Fibroblast of lung (primary cell): Measurements from ENCODE around the gene SEC22A. TPM values are rescaled to one million over a fixed set of nuclear protein-coding genes. Genes with fewer than 3 reads are reported as not detected.

ENCODE experiments used
- DNase-seq, 2 donors: peaks; one replicate each; pipeline versions ENCODE4 v3.0.0 to v3.0.0-alpha.2; 2010; ENCODE audit warnings: low read depth in 2 of 2
- H2AFZ ChIP-seq: 2 replicates; pipeline ENCODE4 v1.5.1; 2012; ENCODE audit warnings: low read length, control low read depth, inconsistent platforms
- H3K27ac ChIP-seq: 2 replicates; pipeline ENCODE4 v1.5.1; 2011; ENCODE audit warnings: low read length, control low read depth; ENCODE audit not compliant: insufficient read depth
- H3K27me3 ChIP-seq: 2 replicates; pipeline ENCODE4 v1.5.1; 2011; ENCODE audit warnings: mild to moderate bottlenecking, low read length; ENCODE audit not compliant: control insufficient read depth, insufficient read depth
- H3K36me3 ChIP-seq: 2 replicates; pipeline ENCODE4 v1.5.1; 2011; ENCODE audit warnings: low read length; ENCODE audit not compliant: control insufficient read depth, insufficient read depth
- H3K4me1 ChIP-seq: 2 replicates; pipeline ENCODE4 v1.5.1; 2011; ENCODE audit warnings: low read length; ENCODE audit not compliant: control insufficient read depth, insufficient read depth; ENCODE audit errors: extremely low read depth
- H3K4me2 ChIP-seq: 2 replicates; pipeline ENCODE4 v1.5.1; 2011; ENCODE audit warnings: low read length, control low read depth; ENCODE audit not compliant: insufficient read depth; ENCODE audit errors: extremely low read depth
- H3K4me3 ChIP-seq, 4 experiments: fragments of 200-600 bp in 1 of 4; sonication (generic) in 1 of 4; replicated peaks in 1 of 4; 2 replicates each; pipeline ENCODE4 v1.5.1; 2011 to 2016; ENCODE audit warnings: low read length in 4 of 4, low read depth in 3 of 4, mild to moderate bottlenecking in 3 of 4, control low read depth in 2 of 4, inconsistent platforms in 1 of 4, mixed read lengths in 1 of 4; ENCODE audit not compliant: insufficient read depth in 1 of 4; ENCODE audit errors: control extremely low read depth in 1 of 4
- H3K79me2 ChIP-seq: 2 replicates; pipeline ENCODE4 v1.5.1; 2012; ENCODE audit warnings: mild to moderate bottlenecking, low read length, inconsistent platforms; ENCODE audit not compliant: control insufficient read depth, insufficient read depth
- H3K9ac ChIP-seq: 2 replicates; pipeline ENCODE4 v1.5.1; 2011; ENCODE audit warnings: mild to moderate bottlenecking, low read length, control low read depth; ENCODE audit not compliant: insufficient read depth
- H3K9me3 ChIP-seq: 2 replicates; pipeline ENCODE4 v1.5.1; 2012; ENCODE audit warnings: low read depth, low read length; ENCODE audit not compliant: control insufficient read depth, insufficient read depth
- H4K20me1 ChIP-seq: 2 replicates; pipeline ENCODE4 v1.5.1; 2011; ENCODE audit warnings: low read length; ENCODE audit not compliant: control insufficient read depth, insufficient read depth; ENCODE audit errors: extremely low read depth
- CTCF ChIP-seq, 2 donors: IDR thresholded peaks in 1 of 2; conservative IDR thresholded peaks in 1 of 2; 1 replicate in 1 of 2; 2 replicates in 1 of 2; pipeline ENCODE4 v1.5.1; 2011 to 2012; ENCODE audit warnings: low read length in 2 of 2, control low read depth in 1 of 2, inconsistent platforms in 1 of 2, low read depth in 1 of 2, mild to moderate bottlenecking in 1 of 2
- EZH2 ChIP-seq: IDR thresholded peaks from 2 replicates; pipeline ENCODE4 v1.5.1; 2012; ENCODE audit warnings: low read length, control low read depth, mild to moderate bottlenecking; ENCODE audit errors: missing control alignments
- polyA plus RNA-seq, 2 donors: library from polyadenylated mRNA; depleted of rRNA in 1 of 2; stranded (reverse) in 1 of 2; unstranded in 1 of 2; fragments of >200 nt; gene quantifications; 2 replicates each; pipeline ENCODE4 v1.2.1, GENCODE V29; 2011 to 2012; ENCODE audit warnings: missing spikeins in 1 of 2
- total RNA-seq: library from RNA; depleted of rRNA; stranded (reverse); fragments of >200 nt; gene quantifications from 2 replicates; pipeline ENCODE4 v1.2.1, GENCODE V29; 2014

The SEC22A gene
- total and polyA plus RNA-seq, 2 donors (not counting 1 experiment from before 2014, with no cell fraction given), result 45.4 to 52.7 TPM

DNA sequence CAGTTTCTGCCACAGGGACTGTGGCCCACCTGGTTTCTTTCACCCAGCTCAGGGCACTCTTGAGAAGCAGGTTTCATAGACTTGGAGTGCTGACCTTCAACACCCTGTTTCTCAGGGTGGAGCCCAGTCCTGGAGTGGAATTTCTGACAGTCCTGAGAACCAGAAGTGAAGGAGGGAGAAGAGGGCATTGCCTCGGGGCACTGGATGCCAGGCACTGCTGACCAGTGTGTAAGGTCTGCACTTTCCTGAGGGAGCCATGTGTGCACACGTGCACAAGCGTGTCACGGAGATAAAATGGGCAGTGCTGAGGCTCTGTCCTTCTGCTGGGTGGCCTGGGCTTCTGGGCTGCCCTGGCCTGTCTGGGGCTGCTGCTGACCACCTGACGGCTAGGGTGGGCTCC is 118.5 kb downstream of the SEC22A start:
- no peak overlapping the region for H3K9ac ChIP-seq
- H2AFZ ChIP-seq, result no peak overlapping the region
- no peaks in the 10 kb centered on the region for H4K20me1 ChIP-seq
- no peak for DNase-seq
- H3K27me3 ChIP-seq, result peaks cover 13% of the 10 kb centered on the region
- H3K4me3 ChIP-seq, result no peak overlapping the region
- H3K79me2 ChIP-seq, result no peaks in the 10 kb centered on the region
- H3K27ac ChIP-seq, result no peak overlapping the region
- no peak overlapping the region for H3K4me2 ChIP-seq
- no peaks in the 10 kb centered on the region for H3K4me1 ChIP-seq
- H3K36me3 ChIP-seq, result no peaks in the 10 kb centered on the region
- H3K9me3 ChIP-seq, result no peaks in the 10 kb centered on the region
- TF ChIP-seq EZH2, result no peak
- TF ChIP-seq CTCF (conservative IDR thresholded peaks at IDR 0.05 in 1 of 2, IDR thresholded peaks at IDR 0.05 in 1 of 2; ENCODE audit: low read depth in 1 of 2, low read length in 2 of 2), result no peak

DNA sequence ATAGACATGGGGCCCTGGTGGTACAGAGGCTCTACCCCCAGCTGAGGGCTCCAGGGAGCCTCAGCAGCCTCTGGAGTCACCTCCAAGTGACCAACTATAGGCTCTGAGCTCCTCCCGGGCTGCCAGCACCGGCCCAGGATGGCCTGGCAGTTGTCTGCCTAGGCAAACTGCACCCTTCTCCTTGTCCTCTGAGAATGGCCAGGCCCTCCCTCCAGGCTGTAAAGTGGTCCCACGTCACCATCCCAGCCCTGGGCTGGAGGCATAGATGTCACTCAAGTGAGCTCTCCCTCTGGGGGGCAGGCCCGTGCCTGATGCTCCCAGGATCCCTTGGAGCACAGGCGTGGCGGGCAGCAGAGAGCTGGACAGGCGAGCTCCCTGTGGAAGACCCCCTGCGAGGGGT is 120.1 kb downstream of the SEC22A start:
- Histone ChIP-seq H3K4me3 (no peak overlapping the region), H3K4me1 (no peaks in the 10 kb centered on the region), H3K79me2 (no peaks in the 10 kb centered on the region), H3K27me3 (peaks cover 13% of the 10 kb centered on the region), H3K4me2 (no peak overlapping the region), H3K9me3 (no peaks in the 10 kb centered on the region), H2AFZ (no peak overlapping the region), H3K9ac (no peak overlapping the region), H3K27ac (no peak overlapping the region), H3K36me3 (no peaks in the 10 kb centered on the region), H4K20me1 (no peaks in the 10 kb centered on the region)
- TF ChIP-seq EZH2 (no peak), CTCF (conservative IDR thresholded peaks at IDR 0.05 in 1 of 2, IDR thresholded peaks at IDR 0.05 in 1 of 2; ENCODE audit: low read depth in 1 of 2, low read length in 2 of 2) (no peak)
- DNase-seq, result no peak

DNA sequence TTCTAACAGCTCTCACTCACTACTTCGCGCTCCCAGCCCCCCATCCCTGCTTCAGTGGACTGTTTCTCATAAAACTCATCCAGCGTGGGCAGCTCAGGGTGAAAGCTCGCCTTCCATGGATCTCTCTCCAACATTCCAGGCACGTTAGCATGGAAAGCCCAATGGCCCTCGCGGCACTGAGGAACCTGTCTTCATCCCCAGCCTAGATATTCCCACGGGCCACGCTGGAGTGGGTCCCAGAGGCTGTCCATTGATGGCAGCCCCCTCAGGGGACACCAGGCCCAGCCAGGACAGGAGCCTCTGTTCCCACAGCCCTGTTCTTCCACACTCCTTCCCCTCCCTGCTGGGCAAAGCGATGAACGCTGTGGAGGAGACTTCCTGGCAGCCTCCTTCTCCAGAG is 121.1 kb downstream of the SEC22A start:
- no peak overlapping the region for H3K4me2 ChIP-seq
- no peaks in the 10 kb centered on the region for H3K79me2 ChIP-seq
- H4K20me1 ChIP-seq, result no peaks in the 10 kb centered on the region
- no peak for TF ChIP-seq EZH2
- no peak for TF ChIP-seq CTCF (conservative IDR thresholded peaks at IDR 0.05 in 1 of 2, IDR thresholded peaks at IDR 0.05 in 1 of 2; ENCODE audit: low read depth in 1 of 2, low read length in 2 of 2)
- H3K36me3 ChIP-seq, result no peaks in the 10 kb centered on the region
- H3K27me3 ChIP-seq, result peaks cover 13% of the 10 kb centered on the region
- H2AFZ ChIP-seq, result no peak overlapping the region
- no peak overlapping the region for H3K27ac ChIP-seq
- H3K9ac ChIP-seq, result no peak overlapping the region
- no peaks in the 10 kb centered on the region for H3K9me3 ChIP-seq
- no peaks in the 10 kb centered on the region for H3K4me1 ChIP-seq
- H3K4me3 ChIP-seq, result no peak overlapping the region
- DNase-seq, result no peak

Other genes starting within 250 kb of the SEC22A start
- gene SEMA5B, start 174.2 kb upstream of the SEC22A start, total RNA-seq, result not detected in 2 replicates
- gene SEMA5B, start 174.2 kb upstream of the SEC22A start, polyA plus RNA-seq, result not detected in 2 replicates
- gene PDIA5, start 134.9 kb upstream of the SEC22A start, total RNA-seq, result 19.3 and 27.9 TPM in 2 replicates
- gene PDIA5, start 134.9 kb upstream of the SEC22A start, polyA plus RNA-seq, result 32.7 and 51.4 TPM in 2 replicates
- gene ADCY5, start 247.1 kb downstream of the SEC22A start, total RNA-seq, result 0.50 and 0.51 TPM in 2 replicates
- 0.11 and 0.14 TPM in 2 replicates for gene ADCY5, start 247.1 kb downstream of the SEC22A start, polyA plus RNA-seq